Endothelial cell (in vitro differentiated cells): Measurements from ENCODE around the gene SLC22A23. TPM values are rescaled to one million over a fixed set of nuclear protein-coding genes. Genes with fewer than 3 reads are reported as not detected.
"Not testable (repeated sequence)": the region's sequence is repeated elsewhere in the genome, so short reads cannot be mapped to it uniquely, and the experiment has no call there.

Experiments used
- DNase-seq: peaks from one replicate; pipeline ENCODE4 v3.0.0; 2021; ENCODE audit warnings: low spot score
- H3K27ac Mint-ChIP-seq: one replicate; pipeline ENCODE4 v1.8.0; 2021; ENCODE audit warnings: mixed read lengths, inconsistent platforms; ENCODE audit not compliant: unreplicated experiment
- H3K27me3 Mint-ChIP-seq: one replicate; pipeline ENCODE4 v1.8.0; 2021; ENCODE audit warnings: mild to moderate bottlenecking, moderate library complexity, mixed read lengths, inconsistent platforms; ENCODE audit not compliant: unreplicated experiment
- H3K36me3 Mint-ChIP-seq: one replicate; pipeline ENCODE4 v1.8.0; 2021; ENCODE audit warnings: mild to moderate bottlenecking, low read depth, mixed read lengths, inconsistent platforms; ENCODE audit not compliant: unreplicated experiment
- H3K4me1 Mint-ChIP-seq: one replicate; pipeline ENCODE4 v1.8.0; 2021; ENCODE audit warnings: mild to moderate bottlenecking, mixed read lengths, inconsistent platforms; ENCODE audit not compliant: unreplicated experiment
- H3K4me3 Mint-ChIP-seq: one replicate; pipeline ENCODE4 v1.8.0; 2021; ENCODE audit warnings: mild to moderate bottlenecking, mixed read lengths, inconsistent platforms; ENCODE audit not compliant: unreplicated experiment
- H3K9me3 Mint-ChIP-seq: one replicate; pipeline ENCODE4 v1.8.0; 2021; ENCODE audit warnings: mixed read lengths, inconsistent platforms; ENCODE audit not compliant: unreplicated experiment
- CTCF ChIP-seq: fragments of 200-600 bp; sonication (generic); IDR thresholded peaks from one replicate; pipeline ENCODE4 v1.5.0; 2021; ENCODE audit warnings: antibody characterized with exemption; ENCODE audit not compliant: unreplicated experiment
- total RNA-seq: library from RNA; stranded (reverse); fragmentation: NEBNext Ultra II Directional; extraction: Animal tissue kit (Norgen Biotek cat#: 25700); gene quantifications from one replicate; pipeline ENCODE4 v1.2.1, GENCODE V29; 2021; ENCODE audit not compliant: unreplicated experiment

The SLC22A23 gene
- total RNA-seq, 1 donor from 2014 or later: 72.7 TPM

GRCh38 chr6:3249821-3250220 is 207.0 kb downstream of the SLC22A23 start:
- peaks cover 4% of the 10 kb centered on the region for H3K27me3 Mint-ChIP-seq
- H3K9me3 Mint-ChIP-seq: no peaks in the 10 kb centered on the region
- no peak for TF ChIP-seq CTCF
- H3K36me3 Mint-ChIP-seq: peaks cover 3% of the 10 kb centered on the region
- H3K4me1 Mint-ChIP-seq: peaks cover 2% of the 10 kb centered on the region
- DNase-seq: no peak
- no peak overlapping the region for H3K4me3 Mint-ChIP-seq
- no peak overlapping the region for H3K27ac Mint-ChIP-seq

GRCh38 chr6:3247255-3248146 is 209.3 kb downstream of the SLC22A23 start:
- no peaks in the 10 kb centered on the region for H3K36me3 Mint-ChIP-seq
- no peak overlapping the region for H3K27ac Mint-ChIP-seq
- H3K9me3 Mint-ChIP-seq: no peaks in the 10 kb centered on the region
- peak overlapping the region; percentile 1 for H3K4me3 Mint-ChIP-seq
- H3K4me1 Mint-ChIP-seq: no peaks in the 10 kb centered on the region
- peaks cover 2% of the 10 kb centered on the region for H3K27me3 Mint-ChIP-seq
- TF ChIP-seq CTCF: no peak
- DNase-seq: no peak

GRCh38 chr6:3245216-3245615 is 211.6 kb downstream of the SLC22A23 start:
- DNase-seq: no peak
- Mint-ChIP-seq H3K9me3 (no peaks in the 10 kb centered on the region), H3K36me3 (no peaks in the 10 kb centered on the region), H3K27me3 (no peaks in the 10 kb centered on the region), H3K4me3 (no peak overlapping the region), H3K4me1 (no peaks in the 10 kb centered on the region), H3K27ac (no peak overlapping the region)
- TF ChIP-seq CTCF: no peak

- not testable (repeated sequence) for H3K27ac Mint-ChIP-seq, H3K9me3 Mint-ChIP-seq, DNase-seq, H3K4me1 Mint-ChIP-seq, H3K36me3 Mint-ChIP-seq, H3K27me3 Mint-ChIP-seq, H3K4me3 Mint-ChIP-seq
These were observed 212.1 kb downstream of the SLC22A23 start for GRCh38 chr6:3244832-3245161.

- Mint-ChIP-seq H3K4me1 (no peaks in the 10 kb centered on the region), H3K27ac (no peak overlapping the region), H3K4me3 (no peak overlapping the region), H3K9me3 (no peaks in the 10 kb centered on the region), H3K36me3 (no peaks in the 10 kb centered on the region), H3K27me3 (no peaks in the 10 kb centered on the region)
- no peak for DNase-seq
- no peak for TF ChIP-seq CTCF
These were observed 212.6 kb downstream of the SLC22A23 start for GRCh38 chr6:3244003-3244831.
